ENCODE results near the gene CPZ.
"Not testable (repeated sequence)": the region's sequence is repeated elsewhere in the genome, so short reads cannot be mapped to it uniquely, and the experiment has no call there.

The CPZ gene

DNA sequence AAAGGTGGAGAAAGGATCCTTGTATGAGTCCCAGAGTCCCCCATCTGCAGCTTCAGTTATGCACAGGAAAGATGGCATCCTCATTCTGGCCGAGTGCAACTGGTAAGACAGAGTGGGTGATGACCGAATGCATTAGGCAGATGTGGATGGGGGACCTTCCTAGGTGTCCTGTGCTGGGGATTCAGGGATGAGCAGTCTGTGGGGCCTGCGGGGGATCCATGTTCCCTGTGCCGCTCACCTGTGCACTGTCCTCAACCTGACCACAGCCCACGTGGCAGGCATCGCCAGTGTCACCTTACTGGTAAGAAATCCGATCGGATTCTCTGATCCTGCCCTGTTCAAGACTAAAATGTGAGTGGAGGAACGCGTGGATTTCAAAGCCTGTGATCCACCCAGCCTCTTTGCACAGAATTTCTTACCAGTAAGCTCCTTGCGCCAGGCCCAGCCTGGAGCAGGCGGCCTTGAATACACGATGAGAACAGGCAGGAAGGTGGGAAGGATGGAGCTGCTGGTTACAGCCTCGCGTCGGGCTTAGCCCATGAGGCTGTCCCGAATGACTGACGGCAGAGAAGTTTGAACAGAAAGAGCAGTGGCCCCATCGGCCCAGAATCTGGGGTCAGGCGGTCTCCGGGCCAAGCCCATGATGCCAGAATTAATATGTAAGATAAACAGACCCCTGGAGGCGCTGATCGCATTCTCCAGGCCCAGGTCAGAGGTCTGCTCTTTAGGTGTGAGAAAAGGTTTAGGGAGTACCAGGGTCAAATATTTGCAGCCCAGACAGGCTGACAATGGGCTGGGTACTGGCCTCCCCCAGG is 56.5 kb downstream of the CPZ start:
- in situ Hi-C loops (cut with HindIII; ENCODE audit: low sequenced_read_pairs), result no loop called here

DNA sequence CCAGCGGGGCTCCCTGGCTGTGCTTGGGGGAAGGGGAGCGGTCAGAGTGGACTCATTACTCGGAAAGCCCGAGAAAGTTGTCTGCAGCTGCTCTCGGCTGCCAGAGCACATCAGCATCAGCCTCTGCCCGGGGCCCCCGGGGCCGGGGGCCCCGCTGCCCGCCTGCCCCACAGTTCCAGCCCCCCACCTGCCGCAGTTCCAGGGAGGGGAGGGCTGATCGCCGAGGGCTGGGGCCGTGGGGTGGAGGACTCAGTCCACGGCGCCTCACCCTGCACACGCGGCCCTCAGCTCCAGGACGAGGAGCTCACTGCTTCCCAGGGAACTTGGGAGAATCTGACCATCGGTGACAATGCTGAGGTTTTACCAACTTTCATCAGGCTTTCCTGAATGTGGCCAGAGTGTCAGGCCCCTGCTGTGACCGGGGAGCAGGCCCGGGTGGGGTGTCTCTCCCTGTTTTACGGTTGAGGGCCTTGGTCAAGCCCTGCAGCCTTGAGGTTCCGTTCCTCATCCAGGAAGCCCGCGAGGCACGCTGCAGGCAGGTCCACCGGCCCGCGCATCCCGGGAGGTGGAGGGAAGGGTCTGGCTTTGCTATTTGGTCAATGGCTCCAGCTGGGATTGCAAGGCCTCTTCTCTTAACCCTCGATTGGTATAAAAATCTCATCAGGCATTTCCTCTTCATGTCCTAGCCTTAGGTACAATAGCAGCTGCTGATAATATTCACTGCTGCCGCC is 57.2 kb downstream of the CPZ start:
- in situ Hi-C loops (cut with HindIII; ENCODE audit: low sequenced_read_pairs), result no loop called here

DNA sequence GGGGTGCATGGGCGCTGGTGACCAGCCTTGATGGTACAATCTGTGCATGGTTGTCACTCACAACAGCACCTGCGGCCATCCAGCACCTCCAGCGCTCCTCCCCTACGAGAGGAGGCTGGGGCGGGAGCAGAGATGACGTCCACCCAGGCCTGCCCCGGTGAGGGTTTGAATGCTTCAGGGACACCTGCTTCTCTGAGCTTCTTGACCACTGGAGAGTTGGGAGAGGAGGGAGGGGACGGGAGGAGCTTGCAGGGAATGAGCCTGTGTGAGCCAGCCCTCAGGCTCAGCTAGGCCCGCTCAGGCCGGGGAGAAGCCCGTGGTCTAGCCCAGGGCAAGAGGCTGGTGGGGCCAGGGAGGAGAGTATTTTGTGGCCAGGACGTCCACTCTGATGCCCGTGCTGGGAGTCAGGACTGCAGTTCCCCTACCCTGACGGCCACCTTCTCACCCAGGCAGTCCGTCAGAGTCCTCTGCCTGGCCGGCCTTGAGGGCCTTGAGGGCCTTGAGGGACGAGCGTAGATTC is 59.2 kb downstream of the CPZ start:
- in situ Hi-C loops (cut with HindIII; ENCODE audit: low sequenced_read_pairs), result no loop called here

DNA sequence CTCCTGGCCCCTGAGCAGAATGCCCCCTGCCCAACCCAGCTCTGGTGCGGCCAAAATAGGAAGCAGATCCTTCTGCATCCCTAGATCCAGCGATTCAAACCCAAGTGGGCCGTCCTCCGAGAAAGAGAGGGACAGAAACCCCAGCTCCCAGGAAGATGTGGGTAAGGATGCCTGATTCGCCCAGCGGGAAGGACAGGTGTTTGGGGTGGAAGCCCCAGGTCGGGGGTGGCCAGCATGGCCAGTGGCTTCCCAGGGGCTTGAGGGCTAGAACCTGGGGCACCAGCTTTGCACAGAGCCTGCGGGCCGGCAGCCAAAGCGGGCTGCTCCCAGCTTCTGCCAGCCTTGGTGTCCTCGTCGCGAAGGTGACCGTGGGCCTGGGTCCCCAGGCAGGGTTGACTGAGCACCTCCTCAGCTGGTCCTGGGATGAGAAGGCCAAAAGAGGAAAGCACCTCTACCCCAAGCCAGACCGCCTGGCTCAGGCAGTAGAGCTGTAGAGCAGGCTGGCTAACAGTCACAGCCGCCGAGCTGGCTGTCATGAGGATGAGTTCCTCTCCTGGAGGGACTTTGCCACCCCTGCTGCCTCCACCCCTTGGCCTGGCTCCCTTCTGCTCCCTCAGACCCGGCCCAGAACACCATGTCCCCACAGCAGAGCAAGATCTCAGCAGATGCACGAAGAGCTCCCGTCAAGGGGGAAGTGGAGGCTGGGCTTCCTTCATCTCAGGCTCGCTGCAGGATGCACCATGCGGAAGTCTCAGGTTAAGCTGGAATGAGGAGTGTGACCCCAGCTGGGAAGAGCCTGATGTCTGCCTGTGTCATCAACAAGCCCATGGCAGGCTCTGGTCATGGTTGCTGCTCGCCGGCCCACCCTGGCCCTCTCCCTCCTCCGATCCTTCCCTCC is 59.9 kb downstream of the CPZ start:
- in situ Hi-C loops (cut with HindIII; ENCODE audit: low sequenced_read_pairs), result no loop called here

DNA sequence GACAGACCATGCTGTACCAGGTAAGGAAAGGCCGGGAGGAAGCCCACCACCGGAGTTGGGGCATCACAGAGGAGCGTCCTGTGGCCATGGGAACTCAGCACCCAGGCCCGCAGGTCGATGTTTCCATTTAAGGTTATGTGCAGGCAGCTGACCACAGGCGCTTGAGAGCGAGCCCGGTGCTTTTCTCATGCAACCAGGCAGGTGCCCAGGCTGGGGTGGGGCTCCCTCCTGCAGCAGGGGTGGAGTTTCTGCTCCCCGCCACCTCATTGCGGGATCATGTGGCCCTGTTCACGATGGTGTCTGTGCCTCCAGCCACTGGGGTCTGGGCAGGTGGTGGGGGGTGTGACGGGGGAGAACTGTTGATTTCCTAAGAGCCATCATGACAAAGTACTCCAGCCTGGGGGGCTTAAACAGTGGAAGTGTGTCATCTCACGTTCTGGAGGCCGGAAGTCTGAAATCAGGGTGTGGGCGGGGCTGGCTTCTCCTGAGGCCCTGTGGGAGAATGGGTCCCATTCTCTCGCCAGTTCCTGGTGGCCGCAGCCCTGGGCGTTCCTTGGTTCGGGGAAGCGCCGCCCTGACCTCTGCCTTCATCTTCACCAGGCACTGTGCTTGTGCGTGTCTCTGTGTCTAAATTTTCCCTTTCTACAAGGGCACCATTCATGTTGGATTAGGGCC is 60.9 kb downstream of the CPZ start:
- in situ Hi-C loops (cut with HindIII; ENCODE audit: low sequenced_read_pairs), result no loop called here

DNA sequence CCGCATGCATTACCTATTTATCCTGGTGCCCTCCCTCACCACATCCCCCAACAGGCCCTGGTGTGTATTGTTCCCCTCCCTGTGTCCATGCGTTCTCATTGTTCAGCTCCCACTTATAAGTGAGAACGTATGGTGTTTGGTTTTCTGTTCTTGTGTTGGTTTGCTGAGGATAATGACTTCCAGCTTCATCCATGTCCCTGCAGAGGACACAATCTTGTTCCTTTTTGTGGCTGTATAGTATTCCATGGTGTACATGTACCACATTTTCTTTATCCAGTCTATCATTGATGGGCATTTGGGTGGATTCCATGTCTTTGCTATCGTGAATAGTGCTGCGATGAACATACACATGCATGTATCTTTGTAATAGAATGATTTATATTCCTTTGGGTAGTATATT is 61.6 kb downstream of the CPZ start:
- in situ Hi-C loops (cut with HindIII; ENCODE audit: low sequenced_read_pairs), result not testable (repeated sequence)

DNA sequence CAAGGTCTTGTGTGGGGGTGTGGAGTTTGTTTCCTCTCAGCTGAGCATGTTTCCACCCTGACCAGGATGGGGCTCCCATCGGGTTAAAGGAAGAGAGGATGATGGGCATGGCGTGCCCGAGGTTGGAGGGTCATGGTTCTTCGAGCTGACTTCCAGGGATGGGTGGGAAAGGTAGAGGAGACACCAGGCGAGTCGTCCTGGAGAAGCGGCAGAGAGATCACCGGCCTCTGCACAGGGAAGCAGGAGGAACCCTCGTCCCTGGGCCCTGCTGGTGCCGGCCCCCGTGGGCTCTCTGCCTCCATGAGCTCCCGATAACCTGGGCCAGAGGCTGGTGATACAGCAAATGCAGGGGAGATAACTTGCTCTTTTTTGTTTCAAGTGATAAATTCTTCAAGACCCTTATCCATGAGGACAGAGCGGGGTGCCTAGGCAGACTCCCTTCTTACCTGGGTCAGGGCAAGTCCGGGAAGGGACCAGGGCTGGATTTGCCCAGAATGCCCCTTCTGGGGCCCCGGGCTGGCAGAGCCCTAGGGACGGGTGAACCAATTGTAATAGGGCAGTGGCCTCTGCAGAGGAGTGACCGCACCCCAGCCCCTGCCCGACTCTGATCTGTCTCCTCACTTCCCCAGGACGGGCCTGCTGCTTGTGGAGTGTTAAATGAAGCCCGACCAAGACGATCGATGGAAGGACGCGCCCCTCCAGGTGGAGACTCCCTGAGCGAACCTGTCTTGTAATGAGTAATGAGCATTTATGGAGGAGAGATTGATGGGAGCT is 63.0 kb downstream of the CPZ start:
- in situ Hi-C loops (cut with HindIII; ENCODE audit: low sequenced_read_pairs), result no loop called here

DNA sequence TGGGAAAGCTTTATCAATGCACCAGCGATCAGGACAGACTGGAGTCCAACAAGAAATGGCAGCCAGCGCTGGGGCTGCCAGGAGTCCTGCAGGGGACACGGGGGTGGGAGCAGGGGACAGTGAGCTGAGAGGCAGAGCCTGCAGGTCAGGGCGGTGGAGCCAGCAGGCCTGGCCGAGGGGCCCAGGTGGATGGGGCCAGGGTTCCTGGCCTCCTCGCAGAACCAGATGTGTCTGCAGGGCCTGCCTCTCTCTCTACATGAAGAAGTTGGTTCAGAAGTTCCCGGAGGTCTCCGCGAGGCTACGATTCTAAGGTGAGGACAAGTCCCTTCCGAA is 63.6 kb downstream of the CPZ start:
- in situ Hi-C loops (cut with HindIII; ENCODE audit: low sequenced_read_pairs), result no loop called here

DNA sequence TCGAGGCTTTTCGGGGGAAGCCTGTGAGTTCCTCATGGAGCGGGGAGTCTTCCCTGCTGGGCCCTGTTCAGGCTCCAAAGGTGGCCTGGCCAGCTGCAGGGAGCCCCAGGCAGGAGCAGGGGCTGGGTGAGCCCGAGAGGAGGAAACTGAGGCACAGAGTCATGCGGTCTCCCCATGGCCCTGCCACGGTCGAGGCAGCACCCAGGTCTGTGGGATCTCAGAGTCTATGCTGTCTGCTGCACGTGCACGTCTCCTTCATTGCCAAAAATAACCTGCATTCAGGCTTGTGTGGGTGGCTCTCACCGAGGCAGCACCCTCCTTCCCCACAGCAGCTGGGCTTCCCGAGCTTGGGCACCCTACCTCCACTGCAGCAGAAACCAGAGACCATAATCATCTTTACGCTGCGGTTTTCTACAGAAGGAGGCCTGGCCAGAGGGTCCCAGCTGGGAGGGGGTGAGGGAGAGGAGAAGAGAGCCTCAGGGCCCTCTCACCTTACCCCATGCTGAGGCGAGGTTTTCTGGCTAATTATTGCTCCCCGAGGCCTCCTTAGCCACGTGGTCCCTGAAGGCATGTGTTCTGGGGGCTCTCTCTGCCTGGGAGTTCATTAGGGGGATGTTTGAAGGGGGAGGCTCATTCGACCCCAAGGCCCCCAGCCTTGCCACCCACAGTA is 64.3 kb downstream of the CPZ start:
- in situ Hi-C loops (cut with HindIII; ENCODE audit: low sequenced_read_pairs), result no loop called here

DNA sequence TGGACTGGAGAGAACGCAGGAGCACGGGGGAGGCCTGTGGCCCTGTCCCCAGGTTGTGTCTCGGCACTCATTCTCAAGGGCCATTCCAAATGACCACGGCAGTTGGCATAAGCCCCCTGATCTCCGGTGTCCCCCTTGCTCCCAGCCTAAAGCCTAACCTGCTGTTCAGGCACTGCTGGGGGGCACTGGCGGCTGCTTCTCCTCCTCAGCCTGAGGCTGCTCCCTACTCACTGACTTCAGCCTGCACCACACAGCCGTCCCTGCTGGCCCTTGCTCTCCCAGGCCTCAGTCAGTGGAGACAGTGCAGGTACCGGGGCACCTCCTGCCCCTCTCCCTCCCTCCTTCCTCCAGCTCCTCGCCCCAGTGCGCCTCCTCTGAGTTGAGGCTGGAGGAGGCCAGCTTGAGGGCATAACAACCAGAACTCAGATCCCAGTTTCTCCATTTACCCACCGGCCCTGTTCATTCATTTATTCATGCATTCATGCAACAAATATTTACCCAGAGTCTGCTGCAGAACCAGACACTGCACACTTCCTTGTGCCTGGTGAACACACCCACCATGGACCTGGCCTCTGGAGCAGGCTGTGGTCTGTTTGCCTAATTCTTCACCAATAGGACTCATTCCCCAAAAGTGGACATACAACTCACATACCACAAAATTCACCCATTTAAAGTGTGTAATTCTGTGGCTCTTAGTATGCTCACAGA is 65.0 kb downstream of the CPZ start:
- in situ Hi-C loops (cut with HindIII; ENCODE audit: low sequenced_read_pairs), result no loop called here

DNA sequence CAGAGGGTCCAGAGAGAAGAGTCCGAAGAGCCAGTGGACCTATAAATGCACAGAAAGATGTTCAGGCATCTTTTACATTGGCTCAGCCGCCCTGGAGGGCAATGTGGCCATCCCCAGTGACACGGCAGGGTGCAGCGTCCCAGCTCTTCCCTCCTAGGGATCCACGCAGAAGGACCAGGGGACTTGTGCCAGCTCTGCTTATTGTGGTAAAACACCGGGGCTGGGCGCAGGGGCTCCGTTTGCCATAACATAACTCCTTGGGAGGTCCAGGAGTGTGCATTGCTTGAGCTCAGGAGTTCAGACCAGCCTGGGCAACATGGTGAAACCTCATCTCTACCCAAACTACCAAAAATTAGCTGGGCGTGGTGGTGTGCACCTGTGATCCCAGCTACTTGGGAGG is 70.2 kb downstream of the CPZ start:
- in situ Hi-C loops (cut with HindIII; ENCODE audit: low sequenced_read_pairs), result no loop called here

DNA sequence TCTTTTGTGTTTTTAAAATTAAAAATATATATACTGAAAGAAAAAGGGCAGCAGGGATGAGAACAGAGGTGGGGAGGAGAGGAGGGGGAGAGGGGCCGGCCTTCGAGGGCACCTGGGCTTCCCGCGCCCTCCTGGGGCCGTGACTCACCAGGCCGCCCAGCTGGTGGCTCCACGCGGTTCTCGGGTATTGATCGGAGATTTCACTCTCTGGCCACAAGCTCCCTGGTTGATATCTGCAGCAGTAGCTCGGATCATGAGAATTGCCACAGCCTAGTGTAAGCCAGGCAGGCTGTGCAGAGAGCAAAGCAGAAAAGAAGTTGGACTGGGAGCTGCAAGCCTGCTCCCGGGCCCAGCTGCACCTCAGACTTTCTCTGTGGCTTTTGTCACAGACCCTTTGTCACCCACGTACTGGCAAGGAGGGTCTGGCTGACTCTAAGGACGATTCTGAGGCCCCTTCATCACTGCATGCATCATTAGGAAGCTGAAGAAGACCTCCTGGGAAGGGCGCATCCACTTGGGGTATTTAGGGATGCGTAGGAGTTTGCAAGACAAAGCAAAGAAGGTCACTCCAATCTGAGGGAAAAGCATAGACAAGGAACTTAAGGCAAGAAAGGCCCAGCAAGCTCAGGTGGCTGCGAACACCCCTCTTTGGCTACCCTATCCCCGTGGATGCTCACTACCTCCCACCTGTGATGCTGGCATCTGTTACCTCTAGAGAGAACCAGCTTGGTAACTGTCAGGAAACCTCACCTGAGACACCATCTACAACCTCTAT is 71.7 kb downstream of the CPZ start:
- in situ Hi-C loops (cut with HindIII; ENCODE audit: low sequenced_read_pairs), result no loop called here

DNA sequence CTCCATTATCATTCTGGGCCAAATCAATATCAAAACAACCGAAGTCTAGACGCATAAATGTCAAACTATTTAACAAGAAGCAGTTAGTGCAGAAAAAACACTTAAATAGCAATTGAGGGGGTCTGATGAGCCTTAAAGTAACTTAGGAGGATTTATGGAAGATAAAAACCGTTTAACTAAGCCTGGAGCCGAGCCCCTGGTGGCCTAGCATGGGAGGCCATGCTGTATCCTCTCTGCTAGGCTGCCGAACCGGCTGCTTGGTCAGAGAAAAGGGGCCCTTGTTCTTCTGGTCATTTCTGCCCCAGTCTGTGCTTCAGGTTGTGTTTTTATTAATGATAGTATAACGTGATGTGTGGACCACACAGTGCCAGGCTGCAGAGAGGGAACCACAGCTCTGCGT is 72.4 kb downstream of the CPZ start:
- in situ Hi-C loops (cut with HindIII; ENCODE audit: low sequenced_read_pairs), result no loop called here

DNA sequence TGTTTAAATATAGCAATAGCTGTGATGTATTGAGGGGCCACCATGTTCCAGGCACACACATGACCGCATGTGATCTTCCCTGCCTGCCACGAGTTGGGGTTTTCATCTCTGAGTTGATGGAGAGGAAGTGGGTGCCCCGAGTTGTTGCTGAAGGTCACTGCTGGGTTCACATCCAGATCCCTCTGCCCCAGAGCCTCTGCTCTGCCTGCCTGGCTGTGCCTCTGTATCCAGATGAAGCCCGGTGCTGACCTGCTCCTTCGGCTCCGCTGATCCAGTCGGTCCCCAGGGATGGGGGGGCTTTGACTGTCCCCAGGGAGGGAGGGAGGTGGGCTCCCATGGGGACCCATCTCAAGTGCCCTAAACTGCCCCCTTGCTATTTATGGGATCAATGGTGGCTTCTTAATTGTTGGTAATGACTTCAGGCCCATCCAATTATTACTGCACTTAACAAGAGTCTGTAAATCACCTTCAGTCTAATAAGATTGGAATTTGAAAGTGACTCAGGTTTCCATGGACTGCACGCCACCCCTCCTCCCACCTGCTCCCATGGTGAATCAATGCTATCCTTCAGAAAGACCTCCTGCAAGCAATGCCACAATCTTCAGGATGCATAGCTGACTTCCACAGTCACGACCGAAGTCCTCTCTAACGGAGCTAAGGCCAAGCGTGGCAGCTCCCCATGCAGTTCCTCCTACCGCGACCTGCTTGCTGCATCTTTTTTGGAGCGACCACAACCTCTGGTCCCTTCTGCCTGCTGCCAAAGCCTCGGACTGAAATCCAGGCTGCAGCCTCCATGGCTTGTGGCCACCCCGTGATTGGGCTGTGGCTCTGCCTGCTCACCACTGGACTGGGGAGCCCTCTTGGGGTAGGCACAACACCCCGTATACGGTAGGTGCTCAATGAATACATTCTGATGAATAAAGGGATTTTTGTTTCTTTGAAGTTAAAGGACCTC is 73.1 kb downstream of the CPZ start:
- in situ Hi-C loops (cut with HindIII; ENCODE audit: low sequenced_read_pairs), result no loop called here

DNA sequence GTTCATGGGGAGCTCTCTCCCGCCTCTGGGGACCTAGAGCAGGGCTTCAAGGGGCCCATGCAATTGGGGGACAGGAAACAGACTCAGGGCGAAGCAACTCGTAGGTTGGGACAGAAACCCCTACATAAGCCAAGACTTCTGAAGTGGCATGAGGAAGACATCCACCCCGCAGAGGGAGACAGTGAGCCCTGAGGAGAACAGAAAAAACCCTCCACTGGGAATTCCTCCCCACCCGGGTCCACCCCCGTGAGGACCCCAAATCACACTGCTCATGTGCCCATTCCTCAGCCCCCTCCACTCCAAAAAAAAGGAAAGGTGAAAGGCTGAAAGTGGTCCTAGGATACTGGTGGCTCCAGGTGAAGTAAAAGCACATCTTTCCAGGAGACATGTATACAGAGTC is 74.0 kb downstream of the CPZ start:
- in situ Hi-C loops (cut with HindIII; ENCODE audit: low sequenced_read_pairs), result no loop called here

Measured in endothelial cell of hepatic sinusoid (primary cell).